ENCODE data around the gene CHTF18.
"Not testable (repeated sequence)": the region's sequence is repeated elsewhere in the genome, so short reads cannot be mapped to it uniquely, and the experiment has no call there.

The CHTF18 gene

DNA sequence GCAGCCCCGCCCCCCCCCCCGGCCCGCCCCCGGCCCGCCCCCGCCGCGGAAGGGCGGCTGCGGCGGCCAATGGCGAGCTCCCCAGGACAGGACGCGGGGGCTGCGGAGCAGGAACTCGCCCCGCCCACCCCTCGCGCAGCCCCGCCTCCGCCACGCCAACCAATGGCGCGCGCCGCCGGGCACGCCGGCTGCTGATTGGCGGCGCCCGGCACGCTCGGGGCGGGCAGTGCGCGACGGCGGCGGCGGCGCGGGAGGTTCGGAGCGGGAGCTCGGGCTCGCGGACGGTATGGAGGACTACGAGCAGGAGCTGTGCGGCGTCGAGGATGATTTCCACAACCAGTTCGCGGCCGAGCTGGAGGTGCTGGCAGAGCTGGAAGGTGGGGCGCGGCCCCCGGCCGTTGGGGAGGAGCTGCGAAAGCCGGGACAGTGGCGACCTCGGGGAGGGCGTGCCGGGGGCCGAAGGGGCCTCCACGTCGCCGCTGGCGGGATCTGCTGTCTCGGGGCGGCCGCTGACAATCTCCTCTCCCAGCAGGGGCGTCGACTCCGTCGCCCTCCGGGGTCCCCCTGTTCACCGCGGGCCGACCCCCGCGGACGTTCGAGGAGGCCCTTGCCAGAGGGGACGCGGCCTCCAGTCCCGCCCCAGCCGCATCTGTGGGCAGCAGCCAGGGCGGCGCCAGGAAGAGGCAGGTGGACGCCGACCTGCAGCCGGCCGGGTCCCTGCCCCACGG, at the start of gene CHTF18:
Gene CHTF18, plus strand, starts transcription at position 222 of the 728 bp plus-strand sequence. Its CDS starts 65 bp downstream, at position 287.
- peak; percentile 96 for DNase-seq

DNA sequence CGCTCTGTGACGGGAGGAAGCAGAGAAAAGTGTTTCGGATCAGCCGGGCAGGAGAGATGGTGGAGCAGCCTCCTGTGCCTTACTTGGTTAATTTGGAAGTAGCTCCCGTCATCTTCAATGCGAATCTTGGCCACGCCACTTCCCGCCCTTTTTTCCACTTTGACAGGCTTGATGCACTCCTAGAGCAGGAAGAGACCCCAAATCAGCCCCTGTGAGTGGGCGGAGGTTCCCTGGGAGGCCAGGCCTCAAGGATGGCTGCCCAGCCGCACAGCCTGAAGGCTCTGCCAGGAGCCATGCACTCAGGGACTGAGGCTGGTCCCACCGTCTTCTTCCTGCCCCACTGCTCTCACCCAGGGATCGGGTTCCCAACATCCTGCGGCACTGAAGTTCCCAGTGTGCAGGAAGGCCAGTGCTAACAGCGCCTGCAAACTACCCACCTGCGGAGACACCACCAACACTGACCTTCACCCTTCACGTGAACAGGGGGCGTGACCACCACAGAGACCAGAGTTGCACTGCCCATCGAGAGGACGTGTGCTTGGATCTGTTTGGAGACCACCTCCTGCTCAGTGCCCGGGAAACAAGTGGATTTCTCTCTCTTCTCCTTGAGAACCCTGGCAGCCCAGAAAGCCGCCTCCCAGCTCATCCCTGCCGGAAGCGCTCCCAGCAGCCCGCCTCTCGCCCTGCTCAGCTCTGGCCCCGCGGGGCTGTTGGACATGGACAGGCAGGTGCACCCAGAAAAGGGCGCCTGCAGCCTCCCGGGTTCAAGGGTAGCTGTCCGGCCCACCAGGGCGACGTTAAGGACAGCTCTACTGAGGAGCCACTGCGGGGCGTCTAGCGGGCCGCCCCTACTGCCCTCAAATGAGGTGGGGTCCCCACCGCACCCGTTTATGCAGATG, 48.6 kb upstream of the CHTF18 start:
- no peak for DNase-seq

DNA sequence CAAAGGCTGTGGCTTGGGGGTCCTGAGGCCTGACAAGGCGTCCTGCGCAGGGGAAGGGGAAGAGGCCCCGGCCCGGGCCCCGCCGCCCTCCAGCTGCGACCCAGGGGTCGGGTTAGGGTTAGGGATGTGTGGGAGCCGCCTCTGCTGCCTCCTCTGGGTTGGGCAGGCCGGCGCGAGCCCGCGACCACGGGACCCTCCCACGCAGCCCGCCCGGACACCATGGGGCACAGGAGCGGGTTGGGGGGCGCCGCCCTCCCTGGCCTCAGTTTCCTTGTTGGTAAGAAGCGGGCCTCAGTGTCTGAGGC, 48.0 kb upstream of the CHTF18 start:
- no peak for DNase-seq

DNA sequence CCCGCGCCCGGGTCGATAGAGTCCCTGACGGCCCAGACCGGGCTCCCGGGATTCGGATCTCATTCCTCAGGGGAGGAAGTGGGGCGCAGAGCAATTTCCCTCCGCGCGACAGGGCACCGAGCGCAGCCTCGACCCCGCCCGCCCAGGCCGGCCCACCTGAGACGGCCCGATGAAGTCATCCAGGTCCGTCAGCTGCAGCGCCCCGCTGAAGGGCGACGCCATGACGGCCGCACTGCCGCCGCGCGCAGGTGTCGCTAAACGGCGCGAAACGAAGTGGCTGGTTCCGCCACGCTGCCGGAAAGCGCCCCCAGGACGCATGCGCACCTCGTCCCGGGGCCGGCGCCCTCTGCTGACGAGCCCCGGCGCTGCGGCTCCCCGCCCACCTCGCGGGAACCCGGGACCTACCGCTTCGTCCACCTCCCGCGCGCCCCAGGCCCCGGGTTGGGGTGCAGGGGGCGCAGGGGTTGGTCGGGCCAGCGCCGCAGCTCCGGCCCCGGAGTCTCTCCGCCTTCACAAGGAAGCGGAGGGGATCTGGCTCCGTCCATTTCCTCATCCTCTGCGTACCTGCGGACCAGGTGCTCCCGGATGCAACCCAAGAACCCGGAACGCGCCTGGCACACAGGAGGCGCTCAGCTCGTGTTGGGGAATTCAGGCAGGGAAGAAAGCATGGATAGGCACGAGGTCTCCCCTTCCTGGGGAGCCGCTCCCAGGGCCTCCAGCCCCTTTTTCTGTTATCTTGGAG, 47.5 kb upstream of the CHTF18 start, which contains the start of gene CIAO3:
Gene CIAO3, minus strand, starts transcription at position 234 of the 742 bp plus-strand sequence. Its CDS starts 12 bp downstream, at position 222.
- DNase-seq = peak; percentile 92

DNA sequence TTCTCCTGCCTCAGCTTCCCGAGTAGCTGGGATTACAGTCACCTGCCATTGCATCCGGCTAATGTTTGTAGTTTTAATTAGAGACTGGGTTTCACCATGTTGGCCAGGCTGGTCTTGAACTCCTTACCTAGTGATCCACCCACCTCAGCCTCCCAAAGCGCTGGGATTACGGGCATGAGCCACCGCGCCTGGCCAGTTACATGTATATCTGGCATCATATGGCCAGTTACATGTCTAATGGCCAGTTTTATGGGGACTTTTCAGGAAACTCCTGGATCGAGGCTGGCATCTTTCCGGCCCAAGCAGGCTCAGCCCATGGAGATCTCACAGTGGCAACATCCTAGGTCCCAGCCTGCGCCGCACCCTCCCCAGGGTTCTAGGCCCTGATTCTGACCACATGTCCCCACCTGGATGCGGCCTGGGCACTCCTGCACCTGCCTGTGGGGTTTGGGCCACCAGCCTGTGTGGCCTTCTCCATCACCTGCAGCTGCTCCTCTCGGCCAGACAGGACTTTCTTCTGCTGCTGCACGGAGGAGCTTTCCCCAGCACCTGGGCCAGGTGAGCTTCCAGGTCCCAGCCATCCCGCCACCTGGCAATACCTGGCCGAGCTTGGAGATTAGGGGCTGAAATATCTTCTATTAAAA, 46.3 kb upstream of the CHTF18 start:
- no peak for DNase-seq

DNA sequence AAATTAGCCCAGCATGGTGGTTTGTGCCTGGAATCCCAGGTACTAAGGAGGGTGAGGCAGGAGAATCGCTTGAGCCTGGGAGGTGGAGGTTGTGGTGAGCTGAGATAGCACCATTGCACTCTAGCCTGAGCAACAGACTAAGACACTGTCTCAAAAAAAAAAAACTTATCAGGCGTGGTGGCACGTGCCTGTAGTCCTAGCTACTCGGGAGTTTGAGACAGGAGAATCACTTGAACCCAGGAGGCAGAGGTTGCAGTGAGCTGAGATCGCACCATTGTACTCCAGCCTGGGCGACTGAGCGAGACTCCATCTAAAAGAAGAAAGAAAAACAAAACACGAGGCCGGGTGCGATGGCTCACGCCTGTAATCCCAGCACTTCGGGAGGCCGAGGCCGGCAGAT, 45.5 kb upstream of the CHTF18 start:
- not testable (repeated sequence) for DNase-seq

DNA sequence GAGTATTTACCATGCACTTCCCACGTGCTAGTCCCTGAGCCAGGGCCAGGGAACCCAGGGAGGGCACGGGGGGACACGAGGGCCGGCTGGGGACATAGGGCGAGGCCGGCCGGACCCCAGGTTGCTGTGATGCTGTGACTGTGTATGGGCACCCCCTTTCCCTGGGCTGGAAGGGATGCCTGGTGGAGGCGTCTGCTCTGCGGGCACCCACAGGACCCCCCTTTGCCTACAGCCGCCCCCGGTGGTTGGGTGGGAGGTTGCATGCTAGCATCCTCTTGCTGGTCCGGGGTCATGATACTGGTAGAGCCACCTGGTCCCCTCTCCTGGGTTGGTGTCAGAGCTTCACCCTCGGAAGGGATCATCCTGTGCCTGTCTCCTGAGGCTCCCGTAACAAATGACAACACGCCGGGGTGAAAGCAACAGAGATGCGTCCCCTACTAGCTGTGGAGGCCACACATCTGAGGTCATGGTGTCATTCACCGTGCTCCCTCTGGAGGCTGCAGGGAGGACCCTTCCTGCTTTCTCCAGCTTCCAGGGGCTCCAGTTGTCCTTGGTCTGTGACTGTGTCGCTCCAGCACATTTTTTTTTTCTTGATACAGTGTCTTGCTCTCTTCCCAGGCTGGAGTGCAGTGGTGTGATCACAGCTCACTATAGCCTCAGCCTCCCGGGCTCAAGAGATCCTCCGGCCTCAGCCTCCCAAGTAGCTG, 44.5 kb upstream of the CHTF18 start:
- DNase-seq = no peak

DNA sequence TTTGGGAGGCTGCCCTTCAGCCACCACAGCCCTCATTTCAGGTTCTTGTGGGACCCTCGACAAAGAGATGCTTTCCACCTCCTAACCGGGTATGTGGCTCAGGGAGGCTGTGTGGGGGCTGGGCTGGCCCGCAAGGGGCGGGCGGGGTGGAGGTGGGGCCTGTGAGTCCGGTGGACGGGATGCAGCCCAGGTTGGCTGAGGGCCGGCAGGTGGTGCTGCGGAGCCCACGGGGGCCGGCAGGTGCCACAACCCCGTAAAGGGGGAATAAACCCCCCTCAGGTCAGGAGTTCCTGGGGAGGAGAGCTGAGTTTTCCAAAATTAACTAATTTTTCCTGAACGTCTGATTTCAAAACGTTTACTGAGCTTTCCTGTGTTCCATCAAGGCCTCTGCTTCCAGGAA, 42.7 kb upstream of the CHTF18 start:
- no peak for DNase-seq

DNA sequence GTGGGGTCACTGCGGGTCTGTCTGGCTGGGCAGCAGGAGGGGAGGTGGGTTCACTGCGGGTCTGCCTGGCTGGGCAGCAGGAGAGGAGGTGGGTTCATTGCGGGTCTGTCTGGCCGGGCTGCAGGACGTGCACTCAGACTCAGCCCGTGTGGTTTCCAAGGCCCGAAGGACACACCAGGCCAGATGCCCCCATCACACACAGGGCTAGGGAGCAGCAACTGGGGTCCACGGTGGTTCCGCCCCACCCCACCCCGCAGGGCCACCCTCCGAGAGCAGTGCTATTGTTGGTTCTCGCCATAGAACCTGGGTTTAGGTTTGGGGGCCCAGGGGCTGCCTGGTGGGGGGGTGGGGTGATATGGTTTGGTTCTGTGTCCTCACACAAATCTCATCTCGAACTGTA, 41.8 kb upstream of the CHTF18 start:
- DNase-seq = no peak

DNA sequence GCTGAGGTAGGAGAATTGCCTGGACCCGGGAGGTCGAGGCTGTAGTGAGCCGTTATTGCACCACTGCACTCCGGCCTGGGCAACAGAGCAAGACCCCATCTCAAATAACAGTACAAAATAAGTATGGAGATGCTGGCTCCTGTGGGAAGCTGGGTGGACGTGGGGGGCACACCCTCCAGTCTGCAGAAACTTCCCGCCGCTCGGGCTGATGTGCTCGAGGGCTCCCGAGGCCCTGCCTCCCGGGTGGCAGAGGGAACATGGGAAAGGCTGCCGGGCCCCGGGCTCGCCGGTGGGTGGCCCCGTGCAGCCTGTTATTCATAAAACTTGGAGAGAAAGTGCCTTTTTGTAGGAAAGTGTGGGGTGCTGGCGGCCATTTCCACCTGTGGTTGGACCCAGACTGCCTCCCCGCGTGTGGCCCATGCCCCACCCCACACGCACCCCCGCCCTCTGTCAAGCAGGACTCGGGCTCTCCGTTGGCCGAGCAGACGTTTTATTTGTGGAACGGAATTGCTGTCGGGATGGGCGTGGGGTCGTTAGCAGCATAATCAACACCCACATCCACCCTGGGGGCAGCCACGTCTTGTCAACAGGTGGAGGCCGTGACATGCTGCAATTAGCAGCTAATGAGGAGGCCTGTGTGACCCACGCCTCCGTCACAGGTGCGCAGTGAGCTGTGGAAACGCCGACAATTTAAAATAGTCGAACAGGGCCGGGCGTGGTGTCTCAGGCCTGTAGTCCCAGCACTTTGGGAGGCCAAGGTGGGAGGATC, 40.3 kb upstream of the CHTF18 start:
- no peak for DNase-seq

DNA sequence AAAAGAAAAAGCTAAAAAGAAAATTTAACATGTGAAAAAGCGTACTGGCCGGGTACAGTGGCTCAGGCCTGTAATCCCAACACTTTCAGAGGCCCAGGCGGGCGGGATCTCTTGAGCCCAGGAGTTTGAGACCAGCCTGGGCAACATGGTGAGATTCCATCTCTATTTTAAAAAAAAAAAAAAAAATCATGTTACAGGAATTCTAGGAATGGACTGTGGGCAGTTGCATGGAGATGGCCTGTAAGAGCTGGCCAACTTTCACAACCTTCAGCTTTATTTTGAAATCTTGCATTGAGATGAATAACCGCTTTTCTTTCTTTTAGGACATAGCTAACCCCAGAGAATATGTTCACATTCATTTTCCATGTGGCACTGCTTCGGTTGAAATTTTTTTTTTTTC, 39.4 kb upstream of the CHTF18 start:
- DNase-seq = no peak

DNA sequence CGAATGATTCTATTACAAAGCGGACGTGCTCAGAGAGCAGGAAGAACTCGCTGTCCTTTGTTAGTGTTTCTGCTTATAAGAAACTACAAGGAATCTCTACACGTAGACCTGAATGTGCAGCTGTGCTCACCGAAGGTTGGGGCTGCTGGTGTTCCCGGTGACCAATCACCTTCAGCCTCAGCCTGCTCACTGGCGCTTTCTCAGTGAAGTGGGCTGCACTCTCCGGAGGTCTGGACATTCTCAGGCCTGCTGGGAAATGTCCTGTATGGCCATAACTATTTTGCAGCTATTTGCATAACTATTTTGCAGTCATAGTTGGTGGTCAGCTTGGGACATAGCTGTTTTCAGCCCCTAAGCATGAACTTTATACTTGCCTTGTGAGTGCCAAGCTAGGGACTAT, 37.9 kb upstream of the CHTF18 start:
- DNase-seq = no peak

DNA sequence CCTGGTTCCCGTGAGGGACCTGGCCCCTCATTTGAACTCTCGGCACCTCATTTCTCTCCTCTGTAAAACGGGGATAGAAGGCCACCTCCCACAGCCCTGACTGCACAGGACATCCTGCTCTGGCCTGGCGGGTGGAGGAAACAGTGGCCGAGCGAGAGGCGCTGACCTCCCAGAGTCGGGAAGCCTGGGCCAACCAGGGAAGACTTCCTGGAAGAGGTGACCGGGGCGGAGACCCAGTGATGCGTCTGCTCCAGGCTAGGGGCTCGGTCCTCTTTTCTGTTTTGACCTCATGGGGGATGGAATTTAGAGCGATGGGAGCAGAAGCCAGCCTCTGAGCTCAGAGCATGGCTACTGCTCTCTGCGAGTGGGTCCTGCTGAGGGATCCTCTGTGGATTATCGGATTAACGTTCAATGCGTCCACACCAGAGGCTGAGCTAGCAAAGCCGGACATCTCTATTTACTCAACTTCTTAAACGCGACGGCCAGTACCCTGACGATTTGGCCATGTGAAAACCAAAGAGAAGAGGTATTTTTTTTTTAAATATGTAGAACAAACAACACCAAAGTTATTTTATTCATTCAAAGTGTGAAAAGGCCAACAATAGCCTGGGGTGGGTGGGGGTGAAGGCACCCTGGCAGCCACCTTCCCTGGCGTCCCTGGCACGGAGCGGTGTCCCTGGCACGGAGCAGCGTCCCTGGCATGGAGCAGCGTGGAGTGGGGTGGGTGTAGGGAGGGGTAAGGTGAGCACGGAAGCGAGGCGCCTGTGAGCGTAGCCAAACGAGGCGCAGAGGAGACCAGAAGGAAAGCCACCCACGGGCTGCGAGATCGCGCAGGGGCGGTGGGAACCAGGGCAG, 37.0 kb upstream of the CHTF18 start:
- no peak for DNase-seq

DNA sequence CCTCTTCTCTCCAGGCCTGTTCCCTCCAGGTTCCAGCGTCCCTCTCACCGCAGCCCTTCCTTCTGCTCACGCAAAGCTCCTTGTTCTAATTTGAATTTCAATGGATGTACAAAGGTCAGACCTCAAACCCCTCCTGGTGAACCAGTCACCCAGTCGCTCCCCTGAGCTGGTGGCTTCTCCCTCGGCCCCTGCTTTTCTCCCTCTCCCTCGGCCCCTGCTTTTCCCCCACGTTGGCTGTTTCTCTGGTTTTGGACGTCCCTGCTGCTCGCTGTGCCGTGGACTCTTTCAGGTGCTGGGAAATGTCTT, 36.5 kb upstream of the CHTF18 start:
- DNase-seq = no peak

DNA sequence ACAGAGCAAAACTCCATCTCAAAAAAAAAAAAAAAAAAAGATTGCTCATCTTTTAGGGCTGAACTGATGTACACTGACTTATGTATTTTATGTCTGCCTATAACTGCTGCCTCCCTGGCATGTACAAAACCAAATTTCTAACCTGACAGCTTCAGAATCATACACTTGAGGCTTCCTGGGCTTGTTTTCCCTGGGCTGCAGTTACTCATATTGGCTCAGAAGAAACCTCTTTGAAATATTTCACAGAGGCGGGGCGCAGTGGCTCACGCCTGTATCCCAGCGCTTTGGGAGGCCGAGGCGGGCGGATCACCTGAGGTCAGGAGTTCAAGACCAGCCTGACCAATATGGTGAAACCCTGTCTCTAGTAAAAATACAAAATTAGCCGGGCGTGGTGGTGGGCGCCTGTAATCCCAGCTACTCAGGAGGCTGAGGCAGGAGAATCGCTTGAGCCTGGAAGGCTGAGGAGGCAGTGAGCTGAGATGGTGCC, 34.3 kb upstream of the CHTF18 start:
- not testable (repeated sequence) for DNase-seq

DNA sequence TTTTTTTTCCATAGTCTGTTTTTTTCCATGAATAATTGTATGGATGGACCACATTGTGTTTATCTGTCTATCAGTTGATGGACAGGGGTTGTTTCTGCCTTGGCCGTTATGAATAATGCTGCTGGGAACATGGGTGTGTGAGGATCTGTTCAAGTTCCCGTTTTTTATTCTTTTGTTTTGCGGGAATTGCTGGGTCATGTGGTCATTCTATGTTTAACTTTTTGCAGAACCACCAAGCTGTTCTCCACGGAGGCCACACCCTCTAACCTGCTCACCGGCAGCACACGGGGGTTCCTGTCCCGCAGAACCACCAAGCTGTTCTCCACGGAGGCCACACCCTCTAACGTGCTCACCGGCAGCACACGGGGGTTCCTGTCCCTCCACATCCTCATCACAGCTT, 33.8 kb upstream of the CHTF18 start:
- peak; percentile 20 for DNase-seq

DNA sequence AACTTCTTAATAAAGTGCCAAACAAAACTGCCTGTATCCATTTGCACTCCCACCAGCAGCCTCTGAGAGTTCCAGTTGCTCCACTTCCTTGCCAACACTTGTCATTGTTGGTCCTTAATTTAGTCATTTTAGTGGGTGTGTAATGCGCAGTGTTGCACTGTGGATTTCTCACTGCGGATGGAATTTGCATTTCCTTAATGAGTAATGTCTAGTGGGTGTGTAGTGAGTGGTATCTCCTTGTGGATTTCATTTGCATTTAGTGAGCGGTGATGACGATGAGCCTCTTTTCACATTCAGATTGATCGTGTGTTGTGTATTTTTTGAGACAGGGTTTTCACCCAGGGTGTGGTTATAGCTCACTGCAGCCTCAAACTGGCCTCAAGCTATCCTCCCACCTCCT, 32.0 kb upstream of the CHTF18 start:
- DNase-seq = no peak

DNA sequence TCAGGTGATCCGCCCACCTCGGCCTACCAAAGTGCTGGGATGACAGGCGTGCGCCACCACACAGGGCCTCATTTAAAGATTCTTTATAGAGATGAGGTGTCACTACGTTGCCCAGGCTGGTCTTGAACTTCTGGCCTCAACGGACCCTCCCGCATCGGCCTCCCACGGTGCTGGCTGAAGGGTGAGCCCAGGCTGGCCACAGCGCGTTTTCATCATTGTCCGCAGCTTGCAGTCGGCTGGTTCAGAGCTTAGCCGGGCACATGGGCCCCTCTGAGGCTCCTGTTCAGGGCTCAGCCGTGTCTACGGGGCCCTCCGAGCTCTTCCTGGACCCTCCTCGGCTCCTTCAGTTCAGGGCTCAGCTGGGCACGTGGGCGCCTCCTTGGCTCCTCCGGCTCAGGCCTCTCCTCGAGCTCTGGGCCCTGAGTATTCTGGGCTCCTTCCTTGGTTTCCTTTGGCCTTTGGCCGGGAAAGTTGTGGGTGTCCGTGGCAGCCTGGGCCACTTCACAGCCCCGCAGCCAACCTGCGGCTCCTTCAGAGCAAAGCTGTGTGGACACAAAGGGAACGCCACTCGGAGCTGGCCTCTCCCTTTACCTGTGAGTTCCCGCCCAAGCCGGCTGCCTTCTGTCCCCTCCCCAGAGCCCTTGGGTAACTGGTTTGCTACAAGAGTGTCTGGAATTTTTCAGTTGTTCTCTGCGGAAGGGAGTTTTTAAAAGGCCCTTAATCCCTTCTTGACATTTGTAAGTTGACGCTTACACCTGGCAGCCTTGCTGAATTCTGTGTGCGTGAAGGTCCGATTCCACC, 29.1 kb upstream of the CHTF18 start:
- DNase-seq = no peak

DNA sequence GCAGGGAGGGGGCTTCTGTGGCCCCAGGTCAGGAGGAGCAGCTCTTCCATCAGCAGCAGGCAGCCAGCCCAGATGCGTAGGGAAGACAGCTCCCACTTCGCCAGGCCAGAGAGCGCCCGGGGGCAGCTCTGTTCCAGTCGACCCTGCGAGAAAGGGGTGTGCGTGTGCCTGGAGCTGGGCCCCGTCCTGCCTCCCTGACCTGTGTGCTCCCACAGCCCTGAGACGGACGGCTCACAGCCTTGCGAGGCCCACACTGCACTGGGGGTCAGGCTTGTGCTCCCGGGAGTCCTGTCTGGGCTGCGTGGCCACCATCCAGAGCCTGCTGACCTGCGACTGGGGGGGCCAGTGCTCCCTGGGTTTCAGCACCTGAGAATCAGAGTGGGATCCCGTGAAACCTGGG, 28.4 kb upstream of the CHTF18 start:
- no peak for DNase-seq
